HG02678 (cell line): ENCODE results near the gene PRPSAP1.

ENCODE experiments used
- ATAC-seq: cut with Tn5 transposase; IDR thresholded peaks from one replicate; pipeline ENCODE4 v1.9.1; 2021; ENCODE audit warnings: mild to moderate bottlenecking, moderate library complexity; ENCODE audit not compliant: unreplicated experiment

The PRPSAP1 gene

DNA sequence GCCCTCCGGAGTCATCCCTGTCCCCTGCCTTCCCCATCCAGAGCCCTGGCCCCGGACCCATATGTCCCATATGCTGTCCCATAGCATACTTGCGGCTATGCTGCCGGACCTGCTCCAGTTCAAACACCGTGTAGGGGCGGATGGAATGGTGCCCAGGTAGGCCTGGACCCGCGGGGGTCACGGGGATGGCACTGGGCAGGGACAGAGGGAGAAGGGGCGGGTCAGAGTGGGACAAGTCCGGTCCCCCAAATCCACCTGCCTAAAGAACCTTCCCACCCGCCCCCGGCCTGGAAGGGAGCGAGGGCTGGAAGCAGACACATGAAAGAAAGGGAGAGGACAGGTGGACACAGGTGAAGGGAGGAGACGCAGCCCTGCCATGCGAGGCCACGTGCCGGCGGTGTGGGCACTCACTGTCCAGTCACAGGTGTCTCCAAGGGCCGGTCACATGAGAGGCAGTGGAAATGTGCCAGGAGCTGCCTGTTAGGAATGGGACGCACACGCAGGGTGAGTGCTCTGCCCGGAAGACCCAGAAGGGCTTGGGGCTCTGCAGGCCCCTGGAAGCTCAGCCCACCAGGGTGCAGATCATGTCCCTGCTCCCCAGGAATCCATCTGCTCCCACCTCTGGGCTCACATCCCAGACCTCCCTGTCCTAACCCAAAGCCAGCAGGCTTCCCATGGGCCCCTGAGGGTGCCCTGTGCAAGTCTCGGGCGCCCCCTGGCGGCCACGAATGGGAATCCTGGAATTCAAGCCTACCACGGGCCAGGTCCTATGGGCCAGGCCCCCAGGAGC, 74.6 kb downstream of the PRPSAP1 start:
- no peak for ATAC-seq

DNA sequence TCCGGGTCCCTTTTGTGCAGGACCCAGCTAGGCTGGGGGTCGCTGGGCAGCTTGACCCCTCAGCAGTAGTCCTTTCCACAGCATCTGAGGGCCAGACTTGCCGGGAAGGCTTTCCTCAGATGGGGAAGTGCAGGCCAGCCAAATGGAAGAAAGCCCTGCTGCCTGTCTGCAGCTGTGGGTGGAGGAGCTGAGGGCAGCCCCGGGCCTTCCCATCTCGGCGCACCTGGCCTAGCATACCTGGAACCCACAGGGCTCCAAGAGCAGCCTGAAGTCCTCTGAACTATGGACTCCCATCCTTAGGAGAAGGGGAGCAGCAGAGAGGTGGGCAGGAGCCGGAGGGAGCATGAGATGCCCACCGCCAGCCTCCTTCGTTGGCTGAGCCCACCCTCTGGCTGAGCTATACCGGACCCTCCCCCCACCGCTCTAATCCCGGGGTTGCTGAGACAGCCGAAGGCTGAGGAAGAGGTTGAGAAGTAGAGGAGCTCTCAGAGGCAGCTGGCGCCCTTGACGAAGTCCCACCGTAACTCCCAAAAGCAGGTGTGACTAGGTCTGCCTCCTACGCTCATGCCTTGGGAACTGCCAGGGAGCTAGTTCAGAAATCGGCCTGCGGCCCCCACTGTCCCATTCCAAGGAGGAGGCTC, 75.3 kb downstream of the PRPSAP1 start:
- no peak for ATAC-seq

DNA sequence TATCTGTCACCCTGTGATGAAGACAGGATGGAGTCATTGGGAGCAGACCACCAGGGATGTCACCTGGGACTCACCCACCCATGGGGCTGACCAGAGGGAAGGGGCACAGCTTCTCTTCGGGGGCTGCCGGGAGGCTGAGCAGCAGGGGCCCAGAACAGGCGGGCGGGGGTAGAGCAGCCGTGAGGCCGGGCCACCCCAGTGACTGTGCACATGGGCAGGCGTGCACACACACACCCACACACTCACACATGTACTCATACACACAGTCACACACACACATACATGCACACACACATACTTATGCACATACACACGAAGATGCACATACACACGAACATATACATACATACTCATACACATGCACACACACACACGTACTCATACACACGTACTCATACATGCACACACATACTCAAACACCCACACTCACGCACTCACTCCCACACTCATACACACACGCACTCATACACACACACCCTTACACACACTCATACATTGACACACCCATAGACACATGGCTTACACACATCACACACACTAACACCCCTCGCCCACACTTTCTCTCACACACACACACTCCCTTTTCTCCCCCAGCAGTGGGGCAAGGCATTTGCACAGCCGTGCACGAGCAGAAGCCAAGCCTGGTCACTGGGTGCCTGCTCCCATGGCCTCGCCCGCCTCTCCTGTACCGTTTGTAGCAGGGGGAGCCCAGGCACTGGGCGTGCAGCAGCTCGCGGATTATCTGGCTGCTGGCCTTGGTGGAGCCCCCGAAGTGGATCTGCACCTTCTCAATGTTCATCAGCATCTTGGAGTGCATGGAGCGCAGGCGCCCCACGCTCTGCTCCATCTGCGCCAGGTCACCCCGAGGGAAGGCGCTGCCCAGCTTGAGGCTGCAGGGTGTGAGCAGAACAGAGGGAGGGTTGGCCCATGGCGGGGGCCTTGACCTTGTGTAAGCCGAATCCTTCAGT, 76.1 kb downstream of the PRPSAP1 start:
- ATAC-seq: no peak

- no peak for ATAC-seq
These were observed 77.0 kb downstream of the PRPSAP1 start for GRCh38 chr17:76276461-76277299.

DNA sequence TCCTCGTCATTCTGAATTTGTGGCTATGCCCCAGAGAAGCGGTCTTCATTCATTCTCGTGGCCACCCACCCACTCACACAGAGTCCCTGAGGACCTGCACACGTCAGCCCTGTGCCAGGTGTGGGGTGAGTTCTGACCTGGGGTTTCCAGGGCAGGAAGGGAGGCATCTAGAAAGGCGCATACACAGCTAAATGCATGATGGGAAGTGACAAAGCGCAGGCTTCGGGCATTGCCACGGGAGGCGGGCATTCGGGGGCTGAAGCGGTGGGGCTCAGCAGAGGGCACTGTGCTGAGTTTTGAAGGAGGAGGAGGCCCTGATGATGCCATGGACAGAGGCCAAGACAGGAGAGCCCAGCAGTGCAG, 77.7 kb downstream of the PRPSAP1 start:
- no peak for ATAC-seq

DNA sequence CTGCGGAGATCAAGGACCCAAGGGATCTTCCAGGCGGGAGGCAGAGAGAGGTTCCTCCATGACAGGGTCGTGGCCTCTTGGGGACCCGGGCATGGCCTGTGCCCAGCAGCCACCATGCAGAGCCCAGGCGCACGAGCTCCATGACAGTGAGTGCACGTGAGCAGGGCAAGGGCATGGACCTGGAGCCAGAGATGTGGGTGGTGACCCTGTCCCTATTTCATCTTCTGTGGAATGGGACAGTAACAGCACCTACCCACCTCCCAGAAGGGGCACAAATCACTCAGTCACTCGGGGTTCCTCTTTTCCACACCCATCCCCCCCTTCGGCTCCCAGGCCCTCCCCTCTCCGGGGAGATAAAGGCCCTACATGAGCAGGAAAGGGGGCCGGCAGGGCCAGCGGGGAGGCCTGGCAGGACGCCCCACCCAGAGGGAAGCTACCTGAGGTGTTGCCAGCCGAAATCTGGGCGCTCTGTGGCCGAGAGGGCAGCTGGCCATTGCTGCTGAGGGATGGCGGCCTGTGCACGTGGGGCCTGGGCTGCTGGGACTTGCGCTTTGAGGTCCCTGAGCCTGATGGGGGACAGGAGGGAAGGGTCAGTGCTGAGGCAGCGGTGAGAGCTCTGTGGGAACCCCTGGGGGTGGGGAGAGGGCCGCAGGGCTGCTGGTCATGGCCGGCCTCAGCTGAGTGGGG, 78.2 kb downstream of the PRPSAP1 start:
- no peak for ATAC-seq

DNA sequence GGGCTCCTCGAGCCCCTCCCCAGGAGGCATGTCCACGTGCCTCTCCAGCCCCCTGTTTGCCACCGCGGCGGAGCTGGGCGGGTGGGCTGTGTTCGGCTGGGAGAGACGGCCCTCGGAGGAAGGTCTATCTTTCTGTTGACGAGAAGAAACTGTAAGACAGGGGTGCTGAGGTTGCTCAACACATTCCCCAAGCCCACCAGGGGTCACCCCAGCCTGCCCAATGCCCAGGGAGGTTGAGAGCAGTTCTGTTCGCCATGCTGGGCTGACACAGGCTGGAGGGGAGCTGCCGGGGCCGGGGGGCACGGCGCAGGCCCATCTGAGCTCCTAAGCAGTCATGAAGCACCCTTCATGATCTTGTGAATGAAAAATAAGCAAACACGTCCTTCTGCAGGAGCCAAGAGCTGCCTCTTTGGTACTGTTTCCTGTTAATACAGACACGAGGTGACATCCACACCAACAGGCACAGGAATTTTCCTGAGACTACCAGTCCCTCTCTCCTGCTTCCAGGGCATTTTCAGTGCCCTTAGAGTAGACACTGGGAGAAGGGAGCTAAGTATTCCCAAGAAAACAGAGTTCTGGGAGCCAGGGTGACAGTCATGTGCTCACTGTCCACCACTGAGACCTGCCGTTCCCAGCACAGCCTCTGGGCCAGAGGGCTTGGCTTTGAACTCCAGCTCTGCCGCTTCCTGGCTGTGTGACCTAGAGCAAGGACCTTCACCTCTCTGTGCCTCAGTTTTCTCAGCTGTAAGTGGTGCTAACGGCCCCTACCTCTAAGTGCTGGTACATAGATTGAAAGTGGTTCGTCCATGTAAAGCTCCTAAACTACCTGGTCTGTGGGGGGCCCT, 79.4 kb downstream of the PRPSAP1 start:
- no peak for ATAC-seq

DNA sequence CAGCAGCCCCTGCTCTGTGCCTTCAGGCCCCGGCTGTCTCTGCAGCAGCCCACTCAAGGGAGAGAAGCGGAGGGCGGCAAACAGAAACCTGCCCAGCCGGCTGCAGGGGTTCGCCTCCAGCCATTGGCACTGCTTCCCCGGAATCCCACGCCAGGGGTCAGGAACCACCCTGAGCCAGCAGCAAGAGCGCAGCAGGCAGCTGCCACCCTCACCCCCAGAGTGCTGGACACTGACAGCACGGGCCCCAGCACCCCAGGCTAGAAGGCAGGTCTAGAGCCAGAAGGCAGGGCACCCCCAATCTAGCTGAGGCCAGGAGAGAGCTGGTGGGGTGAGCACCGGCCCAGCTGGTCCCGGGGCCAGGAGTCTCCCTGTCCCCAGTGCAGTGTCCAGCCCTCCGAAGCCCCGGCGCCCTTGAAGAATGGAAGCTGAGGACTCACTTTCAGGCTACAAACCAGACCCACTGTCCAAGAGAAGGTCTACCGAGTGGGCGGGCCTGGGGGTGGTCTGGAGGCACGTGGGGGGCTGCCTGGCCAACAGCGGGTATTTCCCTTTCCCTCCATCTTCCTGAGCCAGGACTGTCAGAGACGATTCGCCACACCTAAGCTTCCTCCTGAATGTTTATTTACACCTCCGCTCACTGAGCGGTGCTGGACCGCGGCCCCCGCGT, 80.1 kb downstream of the PRPSAP1 start:
- no peak for ATAC-seq

DNA sequence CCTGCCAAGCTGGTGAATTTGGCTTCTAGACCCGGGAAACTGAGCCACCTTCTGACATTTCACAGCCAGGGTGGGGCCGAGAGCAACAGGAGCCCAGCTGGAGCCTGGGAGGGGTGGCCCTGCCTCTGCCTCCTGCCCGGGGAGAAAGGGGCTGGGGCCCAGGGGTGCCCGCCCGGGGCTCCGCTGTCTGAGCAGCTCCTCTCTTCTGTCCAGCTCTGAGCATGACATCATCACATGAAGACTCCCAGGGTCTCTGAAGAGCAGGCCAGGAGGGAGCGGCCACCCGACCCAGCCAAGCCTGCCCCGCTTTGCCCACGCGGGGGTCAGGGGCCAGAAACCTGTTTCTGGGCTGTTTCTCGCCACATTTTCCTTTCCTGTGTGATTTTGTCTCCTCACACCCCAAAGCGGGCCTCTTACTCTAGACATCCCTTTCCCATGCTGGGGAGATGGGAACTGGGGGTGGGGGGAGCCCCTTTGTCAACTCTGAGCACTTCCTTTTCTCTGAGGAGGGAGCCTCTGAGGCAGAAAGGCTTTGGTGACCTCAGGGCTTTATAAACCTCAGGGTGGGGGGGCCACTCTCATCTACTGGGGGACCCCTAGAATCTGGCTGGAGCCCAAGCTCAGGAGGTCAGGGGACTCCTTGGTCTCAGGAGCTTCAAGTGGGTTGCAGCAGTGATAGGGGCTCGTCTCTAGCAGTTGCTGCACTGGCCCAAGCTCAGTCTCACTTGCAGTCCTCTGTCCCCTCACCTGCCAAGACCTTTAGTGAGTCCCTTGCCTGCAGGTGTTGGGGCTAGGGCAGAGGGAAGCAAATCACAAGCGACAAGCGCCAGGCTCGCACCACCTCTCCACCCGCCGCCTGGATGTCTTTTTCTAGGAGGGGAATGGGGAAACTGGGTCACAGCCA, 80.9 kb downstream of the PRPSAP1 start:
- ATAC-seq: peak; percentile 5

GRCh38 chr17:76271669-76272540, 81.8 kb downstream of the PRPSAP1 start:
- ATAC-seq: peak; percentile 55

DNA sequence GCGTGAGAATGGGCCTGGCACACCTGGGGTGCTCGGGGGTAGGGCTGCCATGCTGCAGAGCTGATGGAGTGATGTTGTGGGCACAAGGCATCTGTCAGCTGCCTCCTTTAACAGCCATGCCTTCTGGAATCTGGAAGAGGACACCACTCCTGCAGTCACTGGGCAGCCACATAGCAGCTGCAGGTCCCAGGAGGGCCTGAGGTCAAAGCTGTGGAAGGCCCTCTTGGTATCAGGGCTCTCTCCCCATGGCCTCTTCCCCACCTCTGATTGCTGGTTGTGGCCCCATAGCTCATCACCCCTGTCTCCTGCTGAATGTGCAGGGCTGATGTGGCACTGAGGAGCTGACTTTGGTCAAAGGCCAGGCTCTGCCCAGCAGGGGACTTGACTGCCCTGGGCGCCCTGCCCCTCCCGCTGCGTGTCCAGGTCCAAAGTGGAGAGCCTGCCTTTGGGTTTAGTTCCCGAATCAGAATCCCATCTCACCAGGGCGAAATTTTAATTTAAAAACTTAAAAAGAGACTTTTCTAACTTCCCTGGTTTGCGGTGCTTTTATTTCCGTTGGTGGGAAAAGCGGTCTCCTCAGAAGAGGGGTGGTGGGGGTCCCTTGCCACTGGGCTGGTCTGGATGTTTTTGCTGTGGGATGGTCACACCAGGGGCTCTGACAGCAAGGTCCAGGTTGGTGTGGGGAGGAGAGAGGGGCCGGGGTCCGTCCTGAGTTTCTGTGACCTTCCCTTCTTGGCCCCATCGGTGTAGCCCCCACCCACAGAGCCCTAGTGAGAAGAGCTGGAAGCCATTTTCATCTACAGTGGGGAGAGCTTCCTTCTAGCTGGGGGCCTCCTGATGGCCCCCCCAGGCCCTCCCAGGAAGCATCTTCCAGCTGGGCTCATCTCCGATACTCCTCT, 82.7 kb downstream of the PRPSAP1 start:
- ATAC-seq: no peak

GRCh38 chr17:76270127-76270592, 83.6 kb downstream of the PRPSAP1 start:
- no peak for ATAC-seq

- ATAC-seq: no peak
These were observed 84.4 kb downstream of the PRPSAP1 start for GRCh38 chr17:76268991-76269981.
